HFFc6 (cell line): Measurements from ENCODE around the gene GRIN2A. TPM values are rescaled to one million over a fixed set of nuclear protein-coding genes. Genes with fewer than 3 reads are reported as not detected.

ENCODE experiments used
- DNase-seq: peaks from one replicate; pipeline ENCODE4 v3.0.0-alpha.2; 2018
- H3K27ac Mint-ChIP-seq: 2 replicates; pipeline ENCODE4 v1.8.0; 2020; ENCODE audit warnings: mild to moderate bottlenecking, mixed read lengths
- H3K27me3 Mint-ChIP-seq: 2 replicates; pipeline ENCODE4 v1.8.0; 2021; ENCODE audit warnings: mild to moderate bottlenecking, moderate library complexity, mixed read lengths; ENCODE audit not compliant: insufficient read depth
- H3K36me3 Mint-ChIP-seq: 2 replicates; pipeline ENCODE4 v1.8.0; 2021; ENCODE audit warnings: low read depth, mixed read lengths
- H3K4me1 Mint-ChIP-seq: 2 replicates; pipeline ENCODE4 v1.8.0; 2020; ENCODE audit warnings: low read depth, mixed read lengths
- H3K4me3 Mint-ChIP-seq: 2 replicates; pipeline ENCODE4 v1.8.0; 2020; ENCODE audit warnings: mild to moderate bottlenecking, moderate library complexity, mixed read lengths
- H3K9me3 Mint-ChIP-seq: 2 replicates; pipeline ENCODE4 v1.8.0; 2020; ENCODE audit warnings: mild to moderate bottlenecking, mixed read lengths
- CTCF ChIP-seq: fragments of 200-600 bp; sonication (generic); IDR thresholded peaks from 2 replicates; pipeline ENCODE4 v1.5.0; 2021; ENCODE audit warnings: antibody characterized with exemption, mild to moderate bottlenecking
- total RNA-seq, 6 experiments: library from RNA; stranded (reverse); fragmentation: NEBNext Ultra II Directional; extraction: Animal tissue kit (Norgen Biotek cat#: 25700); gene quantifications; 2 replicates in 1 of 6; 3 replicates in 5 of 6; pipeline ENCODE4 v1.2.3, GENCODE V29; 2021

GRIN2A gene
- total RNA-seq, 6 experiments from 2014 or later = 0.02 to 0.18 (median 0.08) TPM; not detected in 1

- Mint-ChIP-seq H3K4me1 (no peaks in the 10 kb centered on the region), H3K36me3 (no peaks in the 10 kb centered on the region), H3K9me3 (no peaks in the 10 kb centered on the region), H3K4me3 (no peak overlapping the region), H3K27ac (no peak overlapping the region), H3K27me3 (peaks cover 13% of the 10 kb centered on the region; the same call in 1 of the 2 replicates)
- no peak for TF ChIP-seq CTCF
- no peak for DNase-seq
Measured at GRCh38 chr16:10027553-10027952, 154.7 kb downstream of the GRIN2A start.

- H3K9me3 Mint-ChIP-seq = no peaks in the 10 kb centered on the region
- peaks cover 15% of the 10 kb centered on the region; the same call in 1 of the 2 replicates for H3K27me3 Mint-ChIP-seq
- H3K27ac Mint-ChIP-seq = no peak overlapping the region
- DNase-seq = no peak
- no peak for TF ChIP-seq CTCF
- no peaks in the 10 kb centered on the region for H3K4me1 Mint-ChIP-seq
- no peak overlapping the region for H3K4me3 Mint-ChIP-seq
- H3K36me3 Mint-ChIP-seq = no peaks in the 10 kb centered on the region
Measured at GRCh38 chr16:10026593-10026992, 155.6 kb downstream of the GRIN2A start.

- DNase-seq = no peak
- TF ChIP-seq CTCF = no peak
- Mint-ChIP-seq H3K27me3 (peaks cover 8% of the 10 kb centered on the region), H3K4me3 (no peak overlapping the region), H3K27ac (no peak overlapping the region), H3K4me1 (no peaks in the 10 kb centered on the region), H3K9me3 (no peaks in the 10 kb centered on the region), H3K36me3 (no peaks in the 10 kb centered on the region)
Measured at GRCh38 chr16:10022098-10022497, 160.1 kb downstream of the GRIN2A start.

- no peak for DNase-seq
- Mint-ChIP-seq H3K36me3 (no peaks in the 10 kb centered on the region), H3K9me3 (no peaks in the 10 kb centered on the region), H3K4me1 (no peaks in the 10 kb centered on the region), H3K4me3 (no peak overlapping the region), H3K27ac (no peak overlapping the region), H3K27me3 (peaks cover 9% of the 10 kb centered on the region)
- no peak for TF ChIP-seq CTCF
Measured at GRCh38 chr16:10020866-10021265, 161.4 kb downstream of the GRIN2A start.

- no peak for DNase-seq
- no peaks in the 10 kb centered on the region for H3K36me3 Mint-ChIP-seq
- H3K4me3 Mint-ChIP-seq = no peak overlapping the region
- H3K4me1 Mint-ChIP-seq = no peaks in the 10 kb centered on the region
- no peak for TF ChIP-seq CTCF
- peaks cover 2% of the 10 kb centered on the region for H3K27me3 Mint-ChIP-seq
- H3K27ac Mint-ChIP-seq = no peak overlapping the region
- H3K9me3 Mint-ChIP-seq = no peaks in the 10 kb centered on the region
Measured at GRCh38 chr16:10016752-10017151, 165.5 kb downstream of the GRIN2A start.

- Mint-ChIP-seq H3K27ac (no peak overlapping the region), H3K4me1 (no peaks in the 10 kb centered on the region), H3K9me3 (no peaks in the 10 kb centered on the region), H3K4me3 (no peak overlapping the region), H3K36me3 (no peaks in the 10 kb centered on the region), H3K27me3 (peaks cover 4% of the 10 kb centered on the region)
- TF ChIP-seq CTCF = no peak
- DNase-seq = no peak
Measured at GRCh38 chr16:10015397-10015796, 166.8 kb downstream of the GRIN2A start.
